GM12891 (cell line): ENCODE results near the gene GABRB1.

Experiments used
- PAX5 ChIP-seq: IDR thresholded peaks from 2 replicates; pipeline ENCODE4 v1.6.1; 2011; ENCODE audit warnings: low read length, moderate library complexity, mild to moderate bottlenecking; ENCODE audit not compliant: insufficient read depth, severe bottlenecking
- POLR2A ChIP-seq: IDR thresholded peaks from 2 replicates; pipeline ENCODE4 v1.6.1; 2011; ENCODE audit warnings: low read depth, low read length, control low read depth
- POLR2AphosphoS5 ChIP-seq: IDR thresholded peaks from 2 replicates; pipeline ENCODE4 v1.6.1; 2011; ENCODE audit warnings: low read depth, low read length, control low read depth
- SPI1 ChIP-seq: IDR thresholded peaks from 2 replicates; pipeline ENCODE4 v1.6.1; 2011; ENCODE audit warnings: low read depth, low read length, control low read depth
- TAF1 ChIP-seq: IDR thresholded peaks from 2 replicates; pipeline ENCODE4 v1.6.1; 2011; ENCODE audit warnings: low read depth, low read length, control low read depth

- TF ChIP-seq POLR2A (no peak), TAF1 (no peak), POLR2AphosphoS5 (no peak), SPI1 (no peak), PAX5 (no peak)
Observed at GRCh38 chr4:47222276-47222675, 190.9 kb downstream of the GABRB1 start.
